ENCODE results near the gene PLEKHA7.
"Not testable (repeated sequence)": the region's sequence is repeated elsewhere in the genome, so short reads cannot be mapped to it uniquely, and the experiment has no call there.

Gene PLEKHA7

DNA sequence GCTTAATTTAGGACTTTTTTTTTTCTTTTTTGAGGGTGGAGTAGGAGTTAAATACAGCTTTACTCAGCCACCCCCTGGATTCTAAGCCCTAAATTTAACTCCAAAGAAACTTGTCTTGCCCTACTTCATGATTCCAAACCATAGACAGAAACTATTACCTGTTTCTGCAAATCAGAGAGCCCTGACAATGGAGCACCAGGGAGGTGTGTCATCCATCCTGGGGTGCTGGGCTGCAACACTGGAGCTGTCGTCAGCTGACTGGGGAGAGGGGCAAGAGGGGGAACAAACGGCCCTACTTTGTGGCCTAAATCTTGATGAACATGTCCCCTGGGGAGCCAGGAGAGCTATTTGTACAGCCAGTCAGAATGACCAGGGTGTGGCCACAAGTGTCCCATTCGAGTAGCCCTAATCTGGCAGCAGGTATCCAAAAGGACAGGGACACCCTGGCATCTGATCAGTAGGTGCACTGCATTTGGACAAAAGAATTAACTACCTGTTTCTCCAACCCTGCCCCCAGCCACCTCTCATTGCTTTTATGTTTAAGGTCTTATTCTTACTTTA, 50.8 kb downstream of the PLEKHA7 start:
- no peak for TF ChIP-seq CTCF (IDR thresholded peaks at IDR 0.05; ENCODE audit: extremely low read depth, missing control alignments)
- no peak for DNase-seq (ENCODE audit: low spot score)

GRCh38 chr11:16962589-16962988, 51.6 kb downstream of the PLEKHA7 start:
- not testable (repeated sequence) for DNase-seq (ENCODE audit: low spot score)

- no peak for TF ChIP-seq CTCF (IDR thresholded peaks at IDR 0.05; ENCODE audit: extremely low read depth, missing control alignments)
- no peak for DNase-seq (ENCODE audit: low spot score)
Observed at GRCh38 chr11:16962146-16962545, 52.1 kb downstream of the PLEKHA7 start.

- no peak for TF ChIP-seq CTCF (IDR thresholded peaks at IDR 0.05; ENCODE audit: extremely low read depth, missing control alignments)
- DNase-seq (ENCODE audit: low spot score), result no peak
Observed at GRCh38 chr11:16960250-16960649, 54.0 kb downstream of the PLEKHA7 start.

DNA sequence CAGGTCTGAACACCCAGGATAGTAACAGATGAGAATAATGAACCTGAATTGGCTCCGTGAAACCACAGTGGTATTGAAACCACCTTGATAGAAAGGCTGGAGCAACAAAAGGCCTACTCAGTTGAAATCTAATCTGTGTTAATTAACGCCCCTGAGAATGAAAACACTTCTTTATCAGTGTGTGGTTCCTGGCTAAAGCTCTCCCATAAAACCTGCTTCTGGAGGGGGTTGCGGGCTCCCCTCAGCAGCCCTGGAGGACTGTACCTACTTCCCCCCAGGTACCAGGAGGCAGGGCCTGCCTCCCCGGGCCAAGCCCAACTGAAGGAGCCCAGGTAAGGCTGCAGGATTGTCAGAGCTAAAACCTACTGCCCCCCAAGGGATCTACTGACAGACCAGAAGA, 54.6 kb downstream of the PLEKHA7 start:
- TF ChIP-seq CTCF (IDR thresholded peaks at IDR 0.05; ENCODE audit: extremely low read depth, missing control alignments), result no peak
- DNase-seq (ENCODE audit: low spot score), result no peak

DNA sequence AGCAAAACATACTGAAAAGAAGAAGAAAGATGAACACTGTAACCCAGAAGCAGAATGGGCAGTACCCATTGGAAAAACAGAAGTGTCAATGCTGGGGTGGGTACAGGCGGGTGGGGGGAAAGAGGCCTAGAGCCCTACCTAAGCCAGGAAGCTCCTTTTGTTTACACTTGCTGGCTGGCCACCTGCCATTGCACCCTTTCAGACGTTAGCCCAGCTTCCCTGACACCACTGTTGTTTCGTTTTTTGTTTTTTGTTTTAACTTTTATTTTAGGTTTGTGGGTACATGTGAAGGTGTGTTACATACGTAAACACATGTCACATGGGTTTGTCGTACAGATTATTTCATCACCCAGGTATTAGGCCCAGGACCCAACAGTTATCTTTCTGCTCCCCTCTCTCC, 55.4 kb downstream of the PLEKHA7 start:
- DNase-seq (ENCODE audit: low spot score), result no peak
- TF ChIP-seq CTCF (IDR thresholded peaks at IDR 0.05; ENCODE audit: extremely low read depth, missing control alignments), result no peak

- no peak for TF ChIP-seq CTCF (IDR thresholded peaks at IDR 0.05; ENCODE audit: extremely low read depth, missing control alignments)
- DNase-seq (ENCODE audit: low spot score), result no peak
Observed at GRCh38 chr11:16956538-16957153, 57.6 kb downstream of the PLEKHA7 start.

GRCh38 chr11:16953663-16954062, 60.6 kb downstream of the PLEKHA7 start:
- no peak for TF ChIP-seq CTCF (IDR thresholded peaks at IDR 0.05; ENCODE audit: extremely low read depth, missing control alignments)
- no peak for DNase-seq (ENCODE audit: low spot score)
